Activated CD4-positive, alpha-beta memory T cell treated with anti-CD3 and anti-CD28 coated beads, Interleukin-2, amount 10 ng/mL, durations not matched to agents 7 days and 5 days (primary cell): ENCODE data around the gene FUT8. TPM values are rescaled to one million over a fixed set of nuclear protein-coding genes. Genes with fewer than 3 reads are reported as not detected.

Experiments
- CTCF ChIA-PET: fragments of 350-600 bp; sonication (Branson Sonifier 250); formaldehyde crosslinking; loops from one replicate; lab custom pipeline; 2021; ENCODE audit warnings: antibody characterized with exemption, inconsistent platforms; lab: Charles Lee
- POLR2A ChIA-PET: fragments of 350-600 bp; sonication (Branson Sonifier 250); formaldehyde crosslinking; loops from one replicate; lab custom pipeline; 2021; ENCODE audit warnings: antibody characterized with exemption; lab: Charles Lee
- DNase-seq: peaks from one replicate; pipeline ENCODE4 v3.0.0-alpha.2; 2020
- H3K27ac Mint-ChIP-seq: one replicate; pipeline ENCODE4 v1.8.0; 2021; ENCODE audit warnings: mild to moderate bottlenecking, mixed read lengths
- H3K27me3 Mint-ChIP-seq: one replicate; pipeline ENCODE4 v1.8.0; 2021; ENCODE audit warnings: mixed read lengths
- H3K36me3 Mint-ChIP-seq: one replicate; pipeline ENCODE4 v1.8.0; 2021; ENCODE audit warnings: low read depth, mixed read lengths
- H3K4me1 Mint-ChIP-seq: one replicate; pipeline ENCODE4 v1.8.0; 2021; ENCODE audit warnings: mixed read lengths
- H3K4me3 Mint-ChIP-seq: one replicate; pipeline ENCODE4 v1.8.0; 2021; ENCODE audit warnings: mild to moderate bottlenecking, mixed read lengths
- H3K9me3 Mint-ChIP-seq: one replicate; pipeline ENCODE4 v1.8.0; 2021; ENCODE audit warnings: mixed read lengths
- total RNA-seq, 2 experiments: library from RNA; stranded (reverse); gene quantifications; one replicate each; pipeline ENCODE4 v1.2.3, GENCODE V29; 2021

The FUT8 gene
- total RNA-seq, 2 experiments from 2014 or later, result 85.0 to 85.5 TPM

DNA sequence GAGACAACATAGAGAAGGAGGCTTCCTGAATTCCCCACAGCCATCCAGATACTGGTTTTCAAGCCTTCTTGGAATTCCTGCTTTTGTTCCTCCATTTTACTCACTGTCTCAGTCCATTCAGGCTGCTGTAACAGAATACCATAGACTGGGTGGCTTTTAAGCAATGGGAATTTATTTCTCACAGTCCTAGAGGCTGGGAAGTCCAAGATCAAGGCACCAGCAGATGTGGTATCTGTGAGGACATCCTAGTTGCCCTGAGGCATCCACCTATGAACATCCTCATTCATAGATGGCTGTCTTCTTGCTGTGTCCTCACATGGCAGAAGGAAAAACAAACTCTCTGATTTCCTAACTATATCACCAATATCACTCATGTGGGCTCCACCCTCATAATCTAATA lies 374.9 kb downstream of the FUT8 start:
- CTCF ChIA-PET, result no interaction called here

DNA sequence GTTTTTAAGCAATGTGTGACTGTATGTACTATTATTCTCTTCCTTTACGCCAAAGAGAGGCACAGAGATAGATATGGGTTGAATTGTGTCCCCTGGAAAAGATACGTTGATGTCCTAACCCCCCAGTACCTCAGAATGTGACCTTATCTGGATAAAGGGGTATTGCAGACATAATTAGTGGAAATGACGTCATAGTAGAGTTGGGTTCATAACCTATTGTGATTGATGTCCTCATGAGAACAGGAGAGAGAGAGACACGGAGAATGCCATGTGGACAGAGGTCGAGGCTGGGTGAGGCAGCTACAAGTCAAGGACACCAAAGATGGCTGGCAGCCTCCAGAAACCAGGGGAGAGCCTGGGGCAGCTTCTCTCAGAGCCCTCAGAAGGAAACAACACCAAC lies 376.3 kb downstream of the FUT8 start:
- H3K36me3 Mint-ChIP-seq, result no peaks in the 10 kb centered on the region
- POLR2A ChIA-PET, result no interaction called here
- no peaks in the 10 kb centered on the region for H3K4me1 Mint-ChIP-seq
- no peak overlapping the region for H3K4me3 Mint-ChIP-seq
- H3K27me3 Mint-ChIP-seq, result peaks cover 3% of the 10 kb centered on the region
- H3K9me3 Mint-ChIP-seq, result no peaks in the 10 kb centered on the region
- no peak for DNase-seq
- H3K27ac Mint-ChIP-seq, result no peak overlapping the region
- CTCF ChIA-PET, result no interaction called here

More for the DNA sequence above, 374.9 kb downstream of the FUT8 start:
- no peak for DNase-seq
- Mint-ChIP-seq H3K9me3 (no peaks in the 10 kb centered on the region), H3K4me3 (no peak overlapping the region), H3K27me3 (peaks cover 3% of the 10 kb centered on the region), H3K4me1 (no peaks in the 10 kb centered on the region), H3K27ac (no peak overlapping the region), H3K36me3 (no peaks in the 10 kb centered on the region)
- POLR2A ChIA-PET, result no interaction called here

DNA sequence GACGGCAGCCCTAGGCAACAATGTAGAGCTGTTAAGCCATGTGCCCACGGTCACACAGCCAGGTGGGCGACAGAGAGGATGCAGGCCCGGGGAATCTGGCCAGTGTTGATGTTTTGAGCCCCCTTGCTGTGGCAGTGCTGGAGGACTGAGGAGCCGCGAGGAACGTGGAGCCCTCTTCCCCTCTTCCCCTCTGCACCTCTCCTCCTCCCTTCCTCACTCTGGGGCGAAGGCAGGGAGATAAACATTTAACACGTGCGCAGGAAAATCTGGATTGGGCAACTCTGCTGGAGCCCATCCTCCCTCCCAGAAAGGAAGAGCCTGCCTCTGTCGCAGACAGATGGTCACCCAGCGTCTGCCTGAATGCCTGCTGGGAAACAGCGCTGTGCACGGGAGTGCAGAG lies 376.8 kb downstream of the FUT8 start:
- Mint-ChIP-seq H3K4me3 (no peak overlapping the region), H3K27ac (no peak overlapping the region), H3K36me3 (no peaks in the 10 kb centered on the region), H3K9me3 (no peaks in the 10 kb centered on the region), H3K4me1 (no peaks in the 10 kb centered on the region), H3K27me3 (peaks cover 3% of the 10 kb centered on the region)
- ChIA-PET POLR2A (no interaction called here), CTCF (no interaction called here)
- DNase-seq, result no peak

DNA sequence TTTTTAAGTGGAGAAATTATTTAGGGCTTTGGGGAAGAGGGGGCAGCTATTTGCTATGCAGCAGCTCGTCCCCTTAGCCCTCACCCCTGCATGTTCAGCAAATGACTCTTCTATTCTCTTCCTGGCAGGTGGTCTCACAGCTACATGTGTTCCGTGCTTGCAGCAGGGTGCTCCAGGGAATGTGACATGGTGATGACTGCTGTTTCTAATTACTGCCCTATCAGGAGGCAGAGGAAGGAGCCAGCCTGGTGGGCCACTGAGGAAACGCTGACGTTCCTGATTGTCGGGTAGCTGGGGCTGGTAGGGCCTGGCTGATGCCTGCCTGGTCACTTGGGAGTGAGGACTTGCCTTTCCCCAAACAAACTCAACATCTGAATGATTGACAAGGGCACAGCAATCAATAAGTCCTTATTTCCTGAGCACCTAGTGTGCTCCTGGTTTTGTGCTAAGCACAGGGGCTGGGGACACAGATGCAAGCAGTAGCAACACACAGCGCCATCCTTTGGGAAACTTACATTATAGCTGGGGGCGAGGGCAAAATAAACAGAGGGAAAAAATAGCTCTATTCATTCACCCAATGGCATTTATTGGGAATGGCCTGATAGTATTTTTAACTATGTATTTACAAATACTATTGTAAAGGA lies 377.8 kb downstream of the FUT8 start:
- Mint-ChIP-seq H3K36me3 (no peaks in the 10 kb centered on the region), H3K27me3 (peaks cover 2% of the 10 kb centered on the region), H3K27ac (no peak overlapping the region), H3K4me1 (no peaks in the 10 kb centered on the region), H3K4me3 (no peak overlapping the region), H3K9me3 (no peaks in the 10 kb centered on the region)
- DNase-seq, result no peak
- ChIA-PET POLR2A (no interaction called here), CTCF (no interaction called here)

DNA sequence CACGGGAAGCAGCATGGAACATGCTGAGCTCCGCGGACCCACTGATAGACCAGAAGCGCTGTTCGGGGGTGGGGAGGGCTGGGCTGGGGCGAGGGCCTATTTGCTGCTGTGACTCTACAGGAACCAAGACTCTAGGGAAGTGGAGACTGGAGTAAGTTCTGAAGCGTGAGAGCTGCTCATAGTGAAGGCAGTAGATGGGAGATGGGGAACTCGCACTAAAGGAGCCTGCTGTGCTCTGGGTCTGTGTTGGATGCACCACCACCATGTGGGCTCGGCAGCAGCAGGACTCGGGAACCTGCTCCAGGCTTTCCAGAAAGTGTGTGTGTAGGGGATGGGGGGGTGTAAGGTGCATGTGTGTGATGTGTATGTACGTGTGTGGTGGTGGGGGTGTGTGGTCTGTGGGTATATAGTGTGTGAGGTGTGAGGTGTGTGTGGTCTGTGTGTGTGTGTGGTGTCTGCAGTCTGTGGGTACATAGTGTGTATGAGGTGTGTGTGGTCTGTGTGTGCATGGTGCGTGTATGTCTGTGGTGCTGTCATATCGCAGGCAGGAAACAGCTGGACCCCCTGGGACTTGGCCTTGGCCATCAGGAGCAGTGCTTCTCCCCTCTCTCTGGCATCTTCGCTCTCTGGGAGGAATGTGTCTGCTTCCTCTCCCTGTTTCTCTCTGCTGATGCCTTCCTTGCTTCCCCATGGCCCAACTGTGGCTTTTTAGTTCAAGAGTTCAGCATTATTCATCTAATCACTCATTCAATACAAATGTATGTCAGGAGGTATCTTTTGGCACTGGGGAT lies 378.9 kb downstream of the FUT8 start:
- POLR2A ChIA-PET, result no interaction called here
- CTCF ChIA-PET, result no interaction called here
- DNase-seq, result no peak

DNA sequence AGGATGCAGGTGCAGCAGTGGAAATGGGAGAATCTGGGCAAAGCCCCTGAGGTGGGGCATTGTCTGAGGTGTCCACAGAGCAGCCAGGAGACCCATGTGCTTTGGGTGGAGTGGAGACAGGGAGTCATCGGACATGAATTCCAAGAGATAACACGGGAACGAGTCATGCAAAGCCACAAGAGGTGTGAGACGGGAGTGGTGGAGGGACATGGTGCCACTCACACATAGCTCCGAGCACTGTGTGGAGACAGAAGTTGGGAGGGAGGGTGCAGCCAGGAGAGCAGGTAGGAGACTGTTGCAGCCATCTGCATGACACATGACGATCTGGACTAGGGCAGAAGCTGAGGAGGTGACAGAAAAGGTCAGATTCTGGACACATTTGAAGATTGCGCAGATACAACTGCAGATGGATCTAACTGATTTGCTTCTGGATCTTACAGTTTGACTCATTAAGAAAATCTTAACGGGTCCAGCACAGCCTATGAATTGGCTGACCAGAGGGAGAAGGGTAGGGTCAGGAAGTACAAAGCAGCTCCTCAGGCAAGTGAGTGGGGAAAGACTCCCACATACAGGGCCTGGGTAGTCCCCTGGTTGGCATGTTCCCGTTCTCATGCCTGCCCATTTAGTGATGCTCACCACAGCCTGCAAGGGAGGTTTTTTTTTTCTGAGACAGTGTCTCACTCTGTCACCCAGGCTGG lies 379.8 kb downstream of the FUT8 start:
- peaks cover 10% of the 10 kb centered on the region for H3K27me3 Mint-ChIP-seq
- no peak for DNase-seq
- H3K9me3 Mint-ChIP-seq, result no peaks in the 10 kb centered on the region
- no peak overlapping the region for H3K27ac Mint-ChIP-seq
- POLR2A ChIA-PET, result no interaction called here
- H3K4me3 Mint-ChIP-seq, result no peak overlapping the region
- H3K4me1 Mint-ChIP-seq, result no peaks in the 10 kb centered on the region
- H3K36me3 Mint-ChIP-seq, result no peaks in the 10 kb centered on the region
- CTCF ChIA-PET, result no interaction called here

More for the DNA sequence above, 378.9 kb downstream of the FUT8 start:
- Mint-ChIP-seq H3K4me3 (no peak overlapping the region), H3K4me1 (no peaks in the 10 kb centered on the region), H3K9me3 (no peaks in the 10 kb centered on the region), H3K27me3 (peaks cover 9% of the 10 kb centered on the region), H3K36me3 (no peaks in the 10 kb centered on the region), H3K27ac (no peak overlapping the region)
